AG09309 (cell line): ENCODE results near the gene SPSB3.
"Not testable (repeated sequence)": the region's sequence is repeated elsewhere in the genome, so short reads cannot be mapped to it uniquely, and the experiment has no call there.

Experiments
- DNase-seq: peaks from one replicate; pipeline ENCODE4 v3.0.0-alpha.2; 2010; ENCODE audit warnings: low read depth
- H3K4me3 ChIP-seq: 2 replicates; pipeline ENCODE4 v1.5.1; 2011; ENCODE audit warnings: mild to moderate bottlenecking, low read depth, low read length, moderate library complexity; ENCODE audit not compliant: control insufficient read depth
- CTCF ChIP-seq: IDR thresholded peaks from 2 replicates; pipeline ENCODE4 v1.5.1; 2011; ENCODE audit warnings: mild to moderate bottlenecking, low read depth, low read length, inconsistent platforms; ENCODE audit not compliant: insufficient read depth, control insufficient read depth; ENCODE audit errors: missing control alignments

The SPSB3 gene

GRCh38 chr16:1808691-1809090, 26.3 kb upstream of the SPSB3 start:
- H3K4me3 ChIP-seq, result no peak overlapping the region
- TF ChIP-seq CTCF, result no peak
- no peak for DNase-seq

GRCh38 chr16:1807626-1808025, 25.3 kb upstream of the SPSB3 start:
- TF ChIP-seq CTCF, result no peak
- no peak overlapping the region for H3K4me3 ChIP-seq
- DNase-seq, result no peak

GRCh38 chr16:1800701-1801100, 18.3 kb upstream of the SPSB3 start:
- no peak for TF ChIP-seq CTCF
- no peak for DNase-seq
- H3K4me3 ChIP-seq, result no peak overlapping the region

- not testable (repeated sequence) for H3K4me3 ChIP-seq, DNase-seq
These were observed 16.9 kb upstream of the SPSB3 start for GRCh38 chr16:1799263-1799662.

GRCh38 chr16:1794908-1795666, 12.7 kb upstream of the SPSB3 start:
- no peak for TF ChIP-seq CTCF
- DNase-seq, result no peak
- no peak overlapping the region for H3K4me3 ChIP-seq

GRCh38 chr16:1794221-1794871, 12.0 kb upstream of the SPSB3 start:
- no peak overlapping the region for H3K4me3 ChIP-seq
- no peak for TF ChIP-seq CTCF

GRCh38 chr16:1793578-1794220, 11.3 kb upstream of the SPSB3 start, which contains the start of gene IGFALS:
TSS of gene IGFALS (minus strand) at chr16:1793705. CDS start at chr16:1793652, 53 bp downstream.
- DNase-seq, result no peak
- no peak for TF ChIP-seq CTCF
- H3K4me3 ChIP-seq, result no peak within 1 kb of the TSS

More at GRCh38 chr16:1794221-1794871, 12.0 kb upstream of the SPSB3 start:
- no peak for DNase-seq
